Karpas-422 (cell line): ENCODE data around the gene PTH2R. TPM values are rescaled to one million over a fixed set of nuclear protein-coding genes. Genes with fewer than 3 reads are reported as not detected.
"Not testable (repeated sequence)": the region's sequence is repeated elsewhere in the genome, so short reads cannot be mapped to it uniquely, and the experiment has no call there.

Experiments
- DNase-seq: peaks from one replicate; pipeline ENCODE4 v3.0.0-alpha.2; 2015
- H2AFZ ChIP-seq: fragments of 200-600 bp; sonication (generic); 2 replicates; pipeline ENCODE4 v1.6.1; 2014; ENCODE audit warnings: antibody characterized with exemption, low read length, mixed read lengths
- H3K27ac ChIP-seq: fragments of 200-600 bp; sonication (generic); 2 replicates; pipeline ENCODE4 v1.5.1; 2014; ENCODE audit warnings: mild to moderate bottlenecking, low read length, moderate library complexity
- H3K27me3 ChIP-seq: fragments of 200-600 bp; sonication (generic); 2 replicates; pipeline ENCODE4 v1.6.1; 2014; ENCODE audit warnings: low read length, mixed read lengths
- H3K36me3 ChIP-seq: fragments of 200-600 bp; sonication (generic); 2 replicates; pipeline ENCODE4 v1.6.1; 2014; ENCODE audit warnings: low read length, mixed read lengths; ENCODE audit not compliant: insufficient read depth
- H3K4me1 ChIP-seq: fragments of 200-600 bp; sonication (generic); 2 replicates; pipeline ENCODE4 v1.6.1; 2014; ENCODE audit warnings: mild to moderate bottlenecking, low read length, mixed read lengths
- H3K4me2 ChIP-seq: fragments of 200-600 bp; sonication (generic); 2 replicates; pipeline ENCODE4 v1.6.1; 2014; ENCODE audit warnings: low read length, low read depth, mild to moderate bottlenecking; ENCODE audit not compliant: poor library complexity, severe bottlenecking
- H3K4me3 ChIP-seq: fragments of 200-600 bp; sonication (generic); 2 replicates; pipeline ENCODE4 v1.5.1; 2014; ENCODE audit warnings: mild to moderate bottlenecking, antibody characterized with exemption, low read length, mixed read lengths
- H3K79me2 ChIP-seq: fragments of 200-600 bp; sonication (generic); 2 replicates; pipeline ENCODE4 v1.6.1; 2014; ENCODE audit warnings: mild to moderate bottlenecking, low read length, mixed read lengths
- H3K9ac ChIP-seq: fragments of 200-600 bp; sonication (generic); 2 replicates; pipeline ENCODE4 v1.6.0; 2014; ENCODE audit warnings: low read length
- H3K9me2 ChIP-seq: fragments of 200-600 bp; sonication (generic), shearing (Covaris generic); replicated peaks from 2 replicates; pipeline ENCODE4 v1.6.0; 2014; ENCODE audit warnings: mild to moderate bottlenecking, low read length, moderate library complexity; ENCODE audit not compliant: insufficient read depth
- H3K9me3 ChIP-seq: fragments of 300-700, 200-600 bp; sonication (generic); 2 replicates; pipeline ENCODE4 v1.6.1; 2014; ENCODE audit warnings: low read length, mixed read lengths
- H4K20me1 ChIP-seq: fragments of 200-600 bp; sonication (generic); 2 replicates; pipeline ENCODE4 v1.6.1; 2014; ENCODE audit warnings: mild to moderate bottlenecking, antibody characterized with exemption, low read length, low read depth; ENCODE audit not compliant: insufficient read depth
- total RNA-seq: library from RNA; depleted of rRNA; stranded (reverse); fragments of >200 nt; shearing (Covaris generic); gene quantifications from 2 replicates; pipeline ENCODE4 v1.2.3, GENCODE V29; 2014; ENCODE audit warnings: low replicate concordance

Gene PTH2R
- total RNA-seq, 1 experiment from 2014 or later, result 0.22 TPM

GRCh38 chr2:208366215-208367127 is 40.1 kb upstream of the PTH2R start:
- peak overlapping the region; percentile 23 for H3K4me2 ChIP-seq
- no peak overlapping the region for H2AFZ ChIP-seq
- DNase-seq, result peak; percentile 68

DNA sequence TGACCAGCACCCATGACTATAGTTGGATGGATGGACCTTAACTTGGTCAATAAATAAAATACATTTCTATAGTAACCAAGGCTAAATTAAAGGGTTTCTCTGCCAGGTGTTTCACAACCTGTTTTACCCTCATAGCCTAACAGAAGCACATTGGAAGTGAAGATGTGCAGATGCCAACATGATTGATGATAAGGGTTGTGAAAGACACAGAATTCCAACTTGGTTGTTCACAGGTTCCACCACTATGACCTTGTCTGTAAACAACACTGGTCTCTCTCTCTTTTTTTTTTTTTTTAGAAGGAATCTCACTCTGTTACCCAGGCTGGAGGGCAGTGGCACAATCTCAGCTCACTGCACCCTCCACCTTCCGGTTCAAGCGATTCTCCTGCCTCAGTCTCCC is 37.5 kb upstream of the PTH2R start:
- no peak for DNase-seq
- no peak overlapping the region for H2AFZ ChIP-seq
- H4K20me1 ChIP-seq, result no peaks in the 10 kb centered on the region
- H3K4me3 ChIP-seq, result no peak overlapping the region
- no peaks in the 10 kb centered on the region for H3K27me3 ChIP-seq
- no peaks in the 10 kb centered on the region for H3K79me2 ChIP-seq
- no peak overlapping the region for H3K27ac ChIP-seq
- H3K9ac ChIP-seq, result no peak overlapping the region
- H3K4me1 ChIP-seq, result peaks cover 10% of the 10 kb centered on the region
- H3K4me2 ChIP-seq, result no peak overlapping the region
- no peaks in the 10 kb centered on the region for H3K36me3 ChIP-seq
- no peaks in the 10 kb centered on the region for H3K9me2 ChIP-seq
- peaks cover 4% of the 10 kb centered on the region for H3K9me3 ChIP-seq

More at GRCh38 chr2:208366215-208367127, 40.1 kb upstream of the PTH2R start:
- Histone ChIP-seq H3K4me3 (peak overlapping the region; percentile 2; the same call in 1 of the 2 replicates), H3K79me2 (no peaks in the 10 kb centered on the region), H3K27ac (no peak overlapping the region), H3K9ac (no peak overlapping the region), H4K20me1 (no peaks in the 10 kb centered on the region), H3K36me3 (no peaks in the 10 kb centered on the region), H3K27me3 (no peaks in the 10 kb centered on the region), H3K9me3 (peaks cover 4% of the 10 kb centered on the region), H3K9me2 (no peaks in the 10 kb centered on the region), H3K4me1 (peaks cover 10% of the 10 kb centered on the region)

DNA sequence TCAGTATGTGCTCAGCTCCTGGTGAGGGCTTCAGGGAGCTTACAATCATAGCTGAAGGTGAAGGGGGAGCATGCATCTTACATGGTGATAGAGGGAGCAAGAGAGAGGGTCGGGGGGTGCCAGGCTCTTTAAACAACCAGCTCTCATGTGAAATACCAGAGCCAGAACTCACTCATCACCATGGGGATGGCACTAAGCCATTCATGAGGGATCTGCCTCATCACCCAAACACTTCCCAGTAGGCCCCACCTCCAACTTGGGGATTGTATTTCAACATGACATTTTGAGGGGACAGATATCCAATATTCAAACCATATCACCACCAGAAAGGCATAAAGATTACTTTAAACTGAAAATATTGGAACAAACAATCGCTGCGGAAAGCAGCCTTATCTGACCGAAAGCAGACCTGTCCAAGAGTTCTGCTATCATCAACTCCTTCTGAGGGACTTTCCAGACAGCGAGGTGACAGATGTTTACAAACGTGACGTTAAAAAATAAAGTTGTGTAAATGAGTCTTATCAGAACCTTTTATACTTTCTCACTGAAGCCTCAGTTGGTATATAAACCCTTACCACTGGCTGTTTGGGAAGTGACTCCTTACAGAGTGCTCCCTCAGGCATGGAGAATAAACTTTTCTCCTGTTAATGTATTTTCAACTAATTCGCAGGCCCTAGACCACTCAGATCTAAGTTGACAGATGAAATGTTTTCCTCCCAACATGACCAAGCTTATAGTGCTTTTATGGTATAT is 35.5 kb upstream of the PTH2R start:
- Histone ChIP-seq H2AFZ (no peak overlapping the region), H3K4me3 (no peak overlapping the region), H3K4me2 (no peak overlapping the region), H3K9me2 (no peaks in the 10 kb centered on the region), H3K9me3 (no peaks in the 10 kb centered on the region), H3K27me3 (no peaks in the 10 kb centered on the region), H3K79me2 (no peaks in the 10 kb centered on the region), H3K9ac (no peak overlapping the region), H3K36me3 (no peaks in the 10 kb centered on the region), H3K27ac (no peak overlapping the region), H3K4me1 (peaks cover 9% of the 10 kb centered on the region), H4K20me1 (no peaks in the 10 kb centered on the region)
- no peak for DNase-seq

DNA sequence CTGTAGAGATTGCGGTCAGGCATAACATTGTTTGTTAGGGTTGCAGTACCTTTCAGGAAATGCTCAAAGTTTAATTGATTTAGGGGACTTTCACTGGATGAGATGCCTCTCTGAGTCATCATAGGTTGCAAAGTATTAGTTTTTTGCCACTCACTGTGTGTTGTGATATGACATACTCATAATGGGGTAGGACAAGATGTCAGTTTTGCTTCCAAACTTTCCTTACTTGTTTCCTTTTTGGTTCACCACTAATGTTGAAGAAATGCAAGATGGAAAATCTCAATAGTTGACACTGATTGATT is 35.0 kb upstream of the PTH2R start:
- Histone ChIP-seq H3K27ac (no peak overlapping the region), H4K20me1 (no peaks in the 10 kb centered on the region), H3K4me1 (peaks cover 3% of the 10 kb centered on the region), H3K79me2 (no peaks in the 10 kb centered on the region), H3K4me3 (no peak overlapping the region), H3K36me3 (no peaks in the 10 kb centered on the region), H3K4me2 (no peak overlapping the region), H3K9ac (no peak overlapping the region), H3K27me3 (no peaks in the 10 kb centered on the region), H2AFZ (no peak overlapping the region), H3K9me2 (no peaks in the 10 kb centered on the region), H3K9me3 (no peaks in the 10 kb centered on the region)
- no peak for DNase-seq

DNA sequence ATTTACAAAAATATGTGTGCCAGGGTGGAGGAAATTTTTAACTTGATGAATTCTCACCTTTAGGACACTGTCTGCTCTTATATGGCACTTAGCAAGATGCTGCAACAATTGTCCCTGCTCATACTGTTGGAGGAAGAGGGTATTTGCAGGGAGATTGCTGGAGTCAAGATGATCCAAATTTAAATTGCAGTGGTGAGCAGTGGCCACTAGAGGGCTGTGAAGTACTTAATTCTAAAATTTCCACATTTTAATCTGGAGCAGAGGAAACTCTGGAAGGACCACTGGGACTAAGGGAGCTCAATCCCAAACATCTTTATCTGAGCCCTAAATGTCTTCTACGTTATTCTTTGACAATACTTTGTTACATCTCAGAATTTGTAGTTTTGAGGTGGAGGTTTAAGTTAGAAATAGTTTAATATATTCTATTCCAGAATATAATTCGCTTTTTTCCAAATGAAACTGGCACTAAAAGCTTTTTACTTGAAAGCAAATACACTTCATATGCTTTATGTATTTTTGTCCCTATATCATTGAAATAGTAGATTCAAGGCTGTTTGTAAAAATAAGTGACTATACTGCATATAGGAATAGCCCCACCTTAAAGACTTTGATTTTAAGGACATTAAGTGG is 33.0 kb upstream of the PTH2R start:
- peak; percentile 78 for DNase-seq
- Histone ChIP-seq H3K36me3 (no peaks in the 10 kb centered on the region), H3K27me3 (no peaks in the 10 kb centered on the region), H3K27ac (no peak overlapping the region), H3K4me1 (no peaks in the 10 kb centered on the region), H3K79me2 (no peaks in the 10 kb centered on the region), H3K9me3 (no peaks in the 10 kb centered on the region), H2AFZ (no peak overlapping the region), H3K4me3 (no peak overlapping the region), H3K4me2 (no peak overlapping the region), H3K9ac (no peak overlapping the region), H3K9me2 (no peaks in the 10 kb centered on the region), H4K20me1 (no peaks in the 10 kb centered on the region)

DNA sequence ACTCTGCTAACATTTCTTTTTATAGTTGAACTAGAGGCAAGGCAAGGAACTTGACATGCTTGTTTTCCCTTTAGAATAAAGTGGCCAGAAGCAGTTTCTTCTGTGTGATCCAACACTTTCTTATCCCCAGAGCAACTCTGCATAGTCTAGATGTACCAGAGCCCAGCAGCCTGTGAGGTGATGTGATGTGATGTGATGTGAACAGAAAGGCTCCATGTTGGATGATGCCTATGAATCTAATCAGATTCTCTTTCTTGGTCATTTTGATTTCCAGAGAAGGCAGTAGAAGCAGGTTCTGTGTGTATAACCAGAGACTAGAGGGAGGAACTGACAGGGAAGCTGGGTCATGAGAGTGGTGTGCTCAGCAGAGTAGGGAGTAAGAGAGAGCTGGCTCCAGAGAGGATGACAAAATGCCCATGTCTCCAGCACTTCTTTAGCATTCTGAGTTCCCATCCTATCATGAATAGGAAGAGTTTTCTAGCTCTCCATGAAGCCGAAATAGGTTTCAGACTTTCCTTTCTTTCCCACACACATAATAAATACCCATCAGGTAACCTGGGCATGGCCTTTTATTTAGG is 31.0 kb upstream of the PTH2R start:
- Histone ChIP-seq H3K27ac (no peak overlapping the region), H3K36me3 (no peaks in the 10 kb centered on the region), H3K4me3 (no peak overlapping the region), H3K9me2 (no peaks in the 10 kb centered on the region), H2AFZ (no peak overlapping the region), H4K20me1 (no peaks in the 10 kb centered on the region), H3K4me2 (no peak overlapping the region), H3K79me2 (no peaks in the 10 kb centered on the region), H3K27me3 (no peaks in the 10 kb centered on the region), H3K4me1 (peaks cover 2% of the 10 kb centered on the region; the same call in 1 of the 2 replicates), H3K9ac (no peak overlapping the region), H3K9me3 (no peaks in the 10 kb centered on the region)
- no peak for DNase-seq

- not testable (repeated sequence) for H3K79me2 ChIP-seq, H3K27me3 ChIP-seq, DNase-seq, H2AFZ ChIP-seq, H3K4me2 ChIP-seq, H3K9me2 ChIP-seq, H3K9ac ChIP-seq, H3K4me1 ChIP-seq, H3K9me3 ChIP-seq, H3K4me3 ChIP-seq, H3K36me3 ChIP-seq, H3K27ac ChIP-seq, H4K20me1 ChIP-seq
These were observed 29.2 kb upstream of the PTH2R start for GRCh38 chr2:208377344-208377860.

- H3K4me2 ChIP-seq, result no peak overlapping the region
- H3K9me2 ChIP-seq, result no peaks in the 10 kb centered on the region
- no peak overlapping the region for H3K9ac ChIP-seq
- H3K27me3 ChIP-seq, result no peaks in the 10 kb centered on the region
- DNase-seq, result no peak
- H4K20me1 ChIP-seq, result no peaks in the 10 kb centered on the region
- H3K4me1 ChIP-seq, result peaks cover 14% of the 10 kb centered on the region
- no peak overlapping the region for H3K27ac ChIP-seq
- no peaks in the 10 kb centered on the region for H3K36me3 ChIP-seq
- no peaks in the 10 kb centered on the region for H3K79me2 ChIP-seq
- H2AFZ ChIP-seq, result no peak overlapping the region
- H3K9me3 ChIP-seq, result no peaks in the 10 kb centered on the region
- no peak overlapping the region for H3K4me3 ChIP-seq
These were observed 27.4 kb upstream of the PTH2R start for GRCh38 chr2:208379192-208379591.
